Measurements from ENCODE around the gene TMED6.

The TMED6 gene

GRCh38 chr16:69350536-69351133, 951 bp downstream of the TMED6 start:
- DNase-seq: no peak

- DNase-seq: no peak
Measured at GRCh38 chr16:69349536-69349935, 2.0 kb downstream of the TMED6 start.

GRCh38 chr16:69348222-69348621, 3.4 kb downstream of the TMED6 start:
- no peak for DNase-seq

GRCh38 chr16:69346683-69347082, 4.9 kb downstream of the TMED6 start:
- DNase-seq: no peak

- DNase-seq: peak; percentile 83
Measured at GRCh38 chr16:69345923-69346322, 5.7 kb downstream of the TMED6 start.

GRCh38 chr16:69344171-69344570, 7.4 kb downstream of the TMED6 start:
- no peak for DNase-seq

GRCh38 chr16:69340095-69340644, 11.4 kb downstream of the TMED6 start:
- no peak for DNase-seq

- peak; percentile 99 for DNase-seq
Measured at GRCh38 chr16:69339289-69340094, 12.1 kb downstream of the TMED6 start, which contains the start of the genes COG8 and NIP7. Gene COG8, minus strand, starts transcription at chr16:69339564. Its CDS starts 12 bp downstream, at chr16:69339552. Gene NIP7, plus strand, starts transcription at chr16:69339772. Its CDS starts 58 bp downstream, at chr16:69339830.

- no peak for DNase-seq
Measured at GRCh38 chr16:69338557-69339288, 12.9 kb downstream of the TMED6 start.

- no peak for DNase-seq
Measured at GRCh38 chr16:69334696-69335095, 16.9 kb downstream of the TMED6 start.

GRCh38 chr16:69330286-69331109, 21.1 kb downstream of the TMED6 start, which contains the start of gene PDF:
Gene PDF, minus strand, starts transcription at chr16:69330588. Its CDS starts 18 bp downstream, at chr16:69330570.
- peak; percentile 91 for DNase-seq

- DNase-seq: no peak
Measured at GRCh38 chr16:69329369-69330285, 22.0 kb downstream of the TMED6 start.

GRCh38 chr16:69328854-69329316, 22.7 kb downstream of the TMED6 start:
- no peak for DNase-seq

GRCh38 chr16:69327585-69328310, 23.8 kb downstream of the TMED6 start:
- DNase-seq: no peak

- no peak for DNase-seq
Measured at GRCh38 chr16:69326172-69326873, 25.3 kb downstream of the TMED6 start.

- no peak for DNase-seq
Measured at GRCh38 chr16:69325784-69326171, 25.8 kb downstream of the TMED6 start.

GRCh38 chr16:69324585-69325253, 26.9 kb downstream of the TMED6 start:
- DNase-seq: no peak

GRCh38 chr16:69324013-69324531, 27.5 kb downstream of the TMED6 start:
- peak; percentile 22 for DNase-seq

- DNase-seq: no peak
Measured at GRCh38 chr16:69323415-69323814, 28.2 kb downstream of the TMED6 start.

All from inflammatory macrophage treated with lipopolysaccharide for 4 hours (primary cell).